HT-29 (cell line): ENCODE data around the gene C22orf15. TPM values are rescaled to one million over a fixed set of nuclear protein-coding genes. Genes with fewer than 3 reads are reported as not detected.

Experiments
- DNase-seq: peaks from one replicate; pipeline ENCODE4 v3.0.0-alpha.2; 2015; ENCODE audit warnings: low spot score
- total RNA-seq: library from RNA; depleted of rRNA; stranded (reverse); fragments of >200 nt; shearing (Covaris generic); gene quantifications from 2 replicates; pipeline ENCODE4 v1.2.3, GENCODE V29; 2014; rRNA removed

The C22orf15 gene
- total RNA-seq, 1 experiment from 2014 or later, result not detected

DNA sequence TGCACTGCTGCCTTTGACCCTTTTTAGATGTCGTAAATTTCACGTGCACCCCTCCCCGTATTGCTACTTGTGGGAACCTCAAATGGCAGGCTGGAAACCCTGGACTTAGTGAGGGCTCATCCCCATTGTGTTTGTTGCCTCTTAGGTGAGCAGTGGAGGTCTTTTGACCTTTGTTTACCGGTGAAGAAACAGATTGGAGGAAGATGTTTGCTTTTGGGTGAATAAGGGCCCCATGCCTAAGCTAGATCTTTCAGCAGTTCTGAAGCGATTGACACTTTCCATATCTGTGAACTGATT lies 24.8 kb downstream of the C22orf15 start:
- DNase-seq, result no peak

- no peak for DNase-seq
Observed at GRCh38 chr22:23787910-23788309, 25.1 kb downstream of the C22orf15 start.

DNA sequence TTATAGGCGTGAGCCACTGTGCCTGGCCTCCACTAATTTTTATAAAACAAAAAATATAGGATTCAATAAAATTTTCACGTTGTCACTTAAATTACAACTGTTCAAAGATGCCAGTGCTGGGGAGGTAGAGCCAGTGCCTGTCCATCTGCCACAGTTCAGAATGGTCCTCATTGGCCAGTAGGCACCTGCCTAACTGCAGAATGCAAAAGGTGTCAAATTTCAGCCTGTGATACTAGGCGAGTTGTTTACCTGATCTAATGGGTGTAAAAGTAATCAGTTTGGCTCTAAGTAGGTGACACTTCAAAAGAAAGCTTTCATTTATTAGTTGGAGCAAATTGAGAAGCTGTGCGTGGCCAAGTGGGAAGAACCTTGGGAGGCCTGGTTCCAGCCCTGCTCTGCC lies 26.3 kb downstream of the C22orf15 start:
- DNase-seq, result no peak

DNA sequence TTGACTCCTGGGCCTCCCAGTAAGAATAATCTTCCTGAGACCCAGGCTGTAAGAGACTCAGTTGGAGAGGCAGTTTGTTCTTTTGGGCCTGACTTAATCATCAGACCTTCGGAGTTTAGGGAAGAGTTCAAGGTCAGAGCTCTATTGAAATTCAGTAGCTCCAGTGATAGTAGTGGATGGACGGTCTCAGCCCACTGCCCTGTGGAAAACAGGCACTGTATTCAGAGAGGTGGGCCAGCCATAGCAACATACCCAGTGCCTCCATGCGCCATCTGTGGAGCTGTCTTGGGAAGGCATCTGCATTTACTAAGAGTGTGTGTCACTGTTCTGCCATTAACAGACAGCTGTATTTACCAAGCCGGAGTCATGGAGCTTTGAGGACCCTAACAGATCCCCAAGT lies 26.8 kb downstream of the C22orf15 start:
- no peak for DNase-seq

DNA sequence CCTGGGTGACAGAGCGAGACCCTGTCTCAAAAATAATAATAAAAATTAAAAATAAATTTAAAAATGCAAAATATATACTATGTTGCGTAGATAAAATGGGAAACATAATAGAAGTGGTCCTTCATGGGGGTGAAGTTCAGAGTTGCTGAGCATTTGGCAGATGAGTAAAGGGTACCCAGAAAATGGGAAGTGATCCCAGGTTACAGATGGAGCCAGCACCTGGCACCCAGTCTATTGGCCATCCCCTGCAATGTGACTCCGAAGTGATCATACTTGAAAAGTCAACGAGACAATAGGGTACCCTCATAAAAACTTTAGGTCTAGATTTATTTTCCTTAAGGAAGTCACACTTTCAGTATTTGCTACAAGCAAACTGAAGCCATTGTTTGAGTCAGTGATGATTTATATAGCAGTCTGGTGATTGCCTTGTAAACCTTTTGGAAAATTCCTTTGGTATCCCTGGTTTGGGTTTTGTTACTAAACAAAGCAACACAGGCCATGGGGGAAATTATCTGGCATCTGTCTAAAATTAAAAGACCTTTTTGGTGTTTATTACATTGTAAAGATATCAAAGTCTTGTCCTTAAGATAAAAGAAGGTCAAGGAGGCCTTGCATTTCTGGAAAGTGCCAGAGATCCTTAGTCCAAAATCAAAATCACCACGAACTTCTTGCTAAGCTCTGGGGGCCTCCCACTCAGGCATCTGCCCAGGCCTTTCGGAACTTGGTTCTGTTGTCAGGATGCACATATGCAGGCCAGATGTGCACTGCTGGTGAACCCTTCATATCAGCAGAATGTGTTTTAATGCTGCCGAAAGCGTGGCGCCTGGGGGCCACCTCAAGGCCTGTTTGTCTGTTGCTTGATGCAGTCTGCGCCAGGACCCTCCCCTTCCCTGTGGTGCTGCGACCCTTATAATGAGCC lies 28.3 kb downstream of the C22orf15 start:
- DNase-seq, result no peak

DNA sequence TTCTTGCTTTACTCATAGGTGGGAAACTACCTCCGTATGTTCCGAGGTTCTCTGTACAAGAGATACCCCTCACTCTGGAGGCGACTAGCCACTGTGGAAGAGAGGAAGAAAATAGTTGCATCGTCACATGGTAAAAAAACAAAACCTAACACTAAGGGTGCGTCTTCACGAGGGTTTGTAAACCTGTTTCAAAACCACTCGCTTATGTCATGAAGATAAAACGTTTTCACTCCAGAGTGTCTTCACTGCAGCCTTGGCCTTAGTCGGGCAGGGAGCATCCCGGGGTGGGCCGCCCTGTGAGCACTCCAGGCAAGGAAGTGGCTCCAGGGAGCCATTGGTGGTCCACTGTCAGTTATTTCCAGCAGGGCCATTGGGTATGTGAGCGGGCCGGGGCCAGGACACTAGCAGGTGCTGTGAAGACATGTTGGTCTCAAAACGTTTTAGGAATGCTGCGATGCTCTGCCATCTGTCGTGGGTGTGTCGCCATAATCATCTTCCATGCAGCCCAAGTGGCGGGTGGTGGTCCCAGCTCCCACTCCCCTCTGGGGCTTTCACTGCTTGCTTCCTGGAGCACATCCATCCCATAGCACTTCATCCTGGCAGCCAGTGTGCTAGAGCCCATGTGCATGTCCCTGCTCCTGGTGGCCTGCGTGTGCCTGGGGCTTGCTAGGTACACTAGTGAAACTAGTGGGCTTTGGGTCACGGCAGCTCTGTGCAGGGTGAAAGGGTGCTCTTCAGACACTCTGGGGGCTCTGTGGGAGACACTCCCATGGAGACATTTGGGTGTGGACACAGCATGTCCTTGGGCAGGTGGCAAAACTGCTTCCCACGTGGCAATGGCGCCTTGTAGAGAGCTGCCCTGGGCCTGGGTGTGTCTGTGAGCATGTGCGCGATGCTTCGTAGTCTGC lies 29.2 kb downstream of the C22orf15 start:
- DNase-seq, result no peak

GRCh38 chr22:23793326-23793725 lies 30.5 kb downstream of the C22orf15 start:
- no peak for DNase-seq

DNA sequence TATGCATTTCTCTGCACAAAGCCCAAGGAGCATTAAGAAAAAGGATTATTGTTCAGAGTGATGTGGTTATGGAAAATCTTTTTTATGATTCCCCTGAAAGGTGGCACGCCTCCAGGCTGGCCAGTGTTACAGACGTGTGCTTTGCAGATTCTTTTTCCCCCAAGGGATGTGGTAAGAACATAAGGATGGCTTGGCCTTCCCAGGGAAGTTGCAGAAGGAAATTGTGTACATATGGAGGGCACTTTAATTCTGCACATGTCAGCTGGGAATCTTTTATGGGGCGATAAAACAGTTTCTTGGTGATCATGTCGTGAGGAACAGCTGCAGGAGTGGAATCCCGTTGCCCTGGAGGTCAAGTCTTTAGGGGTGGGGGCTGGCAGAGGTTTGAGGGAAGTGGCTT lies 33.7 kb downstream of the C22orf15 start:
- no peak for DNase-seq

- DNase-seq, result no peak
Observed at GRCh38 chr22:23800297-23801237, 37.8 kb downstream of the C22orf15 start.

GRCh38 chr22:23801238-23801821 lies 38.5 kb downstream of the C22orf15 start:
- DNase-seq, result no peak

- no peak for DNase-seq
Observed at GRCh38 chr22:23801886-23802377, 39.1 kb downstream of the C22orf15 start.

GRCh38 chr22:23803001-23803819 lies 40.4 kb downstream of the C22orf15 start:
- no peak for DNase-seq

DNA sequence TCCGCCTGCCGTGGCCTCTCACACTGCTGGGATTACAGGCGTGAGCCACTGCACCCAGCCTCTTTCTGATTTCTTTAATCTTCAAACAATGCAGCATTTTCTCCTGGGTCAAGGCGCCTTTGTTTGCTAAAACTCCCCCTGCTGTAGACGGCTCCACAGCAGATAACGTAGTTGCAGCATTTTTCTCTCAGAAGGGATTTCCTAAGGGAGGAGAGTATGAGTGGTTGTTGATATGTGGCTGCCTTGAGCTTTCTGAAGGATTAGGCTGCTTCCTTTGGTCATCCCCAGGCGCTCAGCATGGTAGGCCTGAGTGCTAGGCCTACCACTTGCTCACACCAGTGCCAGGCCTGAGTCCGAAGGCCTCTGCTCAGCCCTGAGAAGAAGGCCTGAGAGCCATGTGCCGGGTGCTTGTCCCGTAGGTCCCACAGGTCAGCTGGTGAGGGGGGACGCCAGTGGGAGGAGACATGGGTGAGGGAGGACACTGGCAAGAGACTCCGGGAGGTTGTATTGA lies 42.0 kb downstream of the C22orf15 start:
- no peak for DNase-seq

DNA sequence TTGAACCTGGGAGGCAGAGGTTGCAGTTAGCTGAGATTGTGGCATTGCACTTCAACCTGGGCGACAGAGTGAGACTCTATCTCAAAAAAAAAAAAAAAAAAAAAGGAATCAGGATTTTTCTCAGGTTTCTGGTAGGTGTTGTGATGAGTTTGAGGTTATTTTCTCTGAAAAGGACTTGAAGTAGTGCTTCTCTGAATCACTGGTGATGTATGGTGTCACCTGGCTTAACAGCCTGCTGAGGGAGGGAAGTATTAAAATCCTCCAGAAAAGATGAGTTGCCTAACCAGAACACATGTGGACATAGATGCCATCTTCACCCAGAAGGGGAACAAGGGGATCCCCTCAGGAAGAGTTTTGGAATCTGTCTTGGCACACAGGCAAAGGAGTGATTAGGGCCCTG lies 44.0 kb downstream of the C22orf15 start:
- no peak for DNase-seq

- no peak for DNase-seq
Observed at GRCh38 chr22:23812378-23812777, 49.6 kb downstream of the C22orf15 start.

Other genes with a start within 250 kb of the C22orf15 start
- not detected in 2 replicates for gene IGLL1, start 182.7 kb upstream of the C22orf15 start, total RNA-seq
- gene DRICH1, start 130.7 kb upstream of the C22orf15 start, total RNA-seq, result not detected in 2 replicates
- not detected in 2 replicates for gene RGL4, start 72.0 kb upstream of the C22orf15 start, total RNA-seq
- gene ZNF70, start 11.9 kb upstream of the C22orf15 start, total RNA-seq, result 1.4 and 1.5 TPM in 2 replicates
- gene VPREB3, start 8.6 kb upstream of the C22orf15 start, total RNA-seq, result not detected in 2 replicates
- 32.9 and 53.4 TPM in 2 replicates for gene CHCHD10, start 5.0 kb downstream of the C22orf15 start, total RNA-seq
- 0.18 and 0.89 TPM in 2 replicates for gene MMP11, start 9.9 kb downstream of the C22orf15 start, total RNA-seq
- 67.6 and 107 TPM in 2 replicates for gene SMARCB1, start 24.0 kb downstream of the C22orf15 start, total RNA-seq
- gene DERL3, start 76.0 kb downstream of the C22orf15 start, total RNA-seq, result 0.79 and 0.91 TPM in 2 replicates
- 7.7 and 9.7 TPM in 2 replicates for gene SLC2A11, start 94.9 kb downstream of the C22orf15 start, total RNA-seq
- gene MIF, start 131.4 kb downstream of the C22orf15 start, total RNA-seq, result 875 and 977 TPM in 2 replicates
- gene GSTT2B, start 198.2 kb downstream of the C22orf15 start, total RNA-seq, result 0.70 and 0.89 TPM in 2 replicates
- 0.51 and 2.8 TPM in 2 replicates for gene DDTL, start 203.9 kb downstream of the C22orf15 start, total RNA-seq
- 326 and 334 TPM in 2 replicates for gene DDT, start 211.5 kb downstream of the C22orf15 start, total RNA-seq
- 0.15 TPM in 1 of 2 replicates, not detected in the other for gene GSTT2, start 217.1 kb downstream of the C22orf15 start, total RNA-seq
- gene GSTT4, start 242.5 kb downstream of the C22orf15 start, total RNA-seq, result not detected in 2 replicates
- 37.1 and 51.2 TPM in 2 replicates for gene CABIN1, start 248.3 kb downstream of the C22orf15 start, total RNA-seq